H9 (cell line): ENCODE data around the gene CCDC91. TPM values are rescaled to one million over a fixed set of nuclear protein-coding genes. Genes with fewer than 3 reads are reported as not detected.

Experiments used
- DNase-seq: peaks from one replicate; pipeline ENCODE4 v3.0.0-alpha.2; 2017
- H2AFZ ChIP-seq: one replicate; pipeline ENCODE4 v1.6.1; 2013; ENCODE audit warnings: mild to moderate bottlenecking, low read length, control low read depth, moderate library complexity
- H2AK5ac ChIP-seq: 2 replicates; pipeline ENCODE4 v1.6.1; 2013; ENCODE audit warnings: low read length, control low read depth, mixed read lengths; ENCODE audit not compliant: insufficient read length
- H2BK120ac ChIP-seq: one replicate; pipeline ENCODE4 v1.6.1; 2013; ENCODE audit warnings: low read depth, mild to moderate bottlenecking, low read length, control low read depth, inconsistent platforms; ENCODE audit not compliant: poor library complexity, severe bottlenecking
- H2BK12ac ChIP-seq: 2 replicates; pipeline ENCODE4 v1.6.1; 2013; ENCODE audit warnings: low read length, control low read depth, mixed read lengths, low read depth; ENCODE audit not compliant: insufficient read length
- H2BK15ac ChIP-seq: 2 replicates; pipeline ENCODE4 v1.6.1; 2013; ENCODE audit warnings: low read depth, low read length, control low read depth
- H2BK20ac ChIP-seq: one replicate; pipeline ENCODE4 v1.6.1; 2013; ENCODE audit warnings: low read depth, mild to moderate bottlenecking, low read length, control low read depth, inconsistent platforms; ENCODE audit not compliant: poor library complexity, severe bottlenecking
- H2BK5ac ChIP-seq: 2 replicates; pipeline ENCODE4 v1.6.1; 2013; ENCODE audit warnings: low read length, control low read depth, mixed read lengths; ENCODE audit not compliant: insufficient read length
- H3K14ac ChIP-seq: 2 replicates; pipeline ENCODE4 v1.6.1; 2013; ENCODE audit warnings: low read length, control low read depth; ENCODE audit not compliant: insufficient read depth
- H3K18ac ChIP-seq: 2 replicates; pipeline ENCODE4 v1.6.1; 2013; ENCODE audit warnings: low read depth, mild to moderate bottlenecking, mixed read lengths, low read length, control low read depth; ENCODE audit not compliant: insufficient read length
- H3K23ac ChIP-seq: 2 replicates; pipeline ENCODE4 v1.6.1; 2013; ENCODE audit warnings: low read length, control low read depth, mixed read lengths, low read depth; ENCODE audit not compliant: insufficient read length
- H3K23me2 ChIP-seq: 2 replicates; pipeline ENCODE4 v1.6.1; 2013; ENCODE audit warnings: low read depth, mild to moderate bottlenecking, mixed read lengths, low read length, control low read depth; ENCODE audit not compliant: insufficient read length, poor library complexity, severe bottlenecking
- H3K27ac ChIP-seq: 2 replicates; pipeline ENCODE4 v1.5.1; 2013; ENCODE audit warnings: low read length, control low read depth, mixed read lengths, low read depth; ENCODE audit not compliant: insufficient read length
- H3K27me3 ChIP-seq: 2 replicates; pipeline ENCODE4 v1.6.1; 2013; ENCODE audit warnings: low read length, control low read depth, inconsistent platforms; ENCODE audit not compliant: insufficient read depth
- H3K4ac ChIP-seq: 2 replicates; pipeline ENCODE4 v1.6.1; 2013; ENCODE audit warnings: low read depth, mild to moderate bottlenecking, control low read depth, inconsistent platforms, low read length, moderate library complexity
- H3K4me1 ChIP-seq: 2 replicates; pipeline ENCODE4 v1.6.1; 2013; ENCODE audit warnings: low read length, control low read depth, inconsistent platforms; ENCODE audit not compliant: insufficient read depth
- H3K4me2 ChIP-seq: 2 replicates; pipeline ENCODE4 v1.6.1; 2013; ENCODE audit warnings: low read length, control low read depth, mixed read lengths; ENCODE audit not compliant: insufficient read length, insufficient read depth
- H3K56ac ChIP-seq: 2 replicates; pipeline ENCODE4 v1.6.1; 2013; ENCODE audit warnings: low read depth, mild to moderate bottlenecking, mixed read lengths, low read length, control low read depth; ENCODE audit not compliant: insufficient read length
- H3K79me1 ChIP-seq: 2 replicates; pipeline ENCODE4 v1.6.1; 2013; ENCODE audit warnings: low read depth, mild to moderate bottlenecking, moderate library complexity, low read length, control low read depth, inconsistent platforms; ENCODE audit not compliant: insufficient read depth, poor library complexity, severe bottlenecking
- H3K79me2 ChIP-seq: 2 replicates; pipeline ENCODE4 v1.6.1; 2013; ENCODE audit warnings: low read length, control low read depth, inconsistent platforms; ENCODE audit not compliant: insufficient read depth
- H3K9ac ChIP-seq: 2 replicates; pipeline ENCODE4 v1.6.1; 2013; ENCODE audit warnings: low read length, control low read depth, mixed read lengths; ENCODE audit not compliant: insufficient read length; ENCODE audit errors: extremely low read depth
- H3K9me3 ChIP-seq: one replicate; pipeline ENCODE4 v1.6.1; 2013; ENCODE audit warnings: low read depth, low read length, inconsistent platforms; ENCODE audit not compliant: control insufficient read depth
- H3T11ph ChIP-seq: one replicate; pipeline ENCODE4 v1.6.1; 2013; ENCODE audit warnings: mild to moderate bottlenecking, low read length, control low read depth, inconsistent platforms
- H4K20me1 ChIP-seq: one replicate; pipeline ENCODE4 v1.6.1; 2013; ENCODE audit not compliant: control insufficient read depth, insufficient read length, insufficient read depth
- H4K5ac ChIP-seq: 2 replicates; pipeline ENCODE4 v1.6.1; 2013; ENCODE audit warnings: low read depth, mild to moderate bottlenecking, mixed read lengths, low read length, control low read depth; ENCODE audit not compliant: insufficient read length
- H4K8ac ChIP-seq: replicated peaks from 2 replicates; pipeline ENCODE4 v1.6.1; 2013; ENCODE audit warnings: low read length, control low read depth, mixed read lengths, low read depth; ENCODE audit not compliant: insufficient read length
- H4K91ac ChIP-seq: 2 replicates; pipeline ENCODE4 v1.6.1; 2013; ENCODE audit warnings: low read depth, mild to moderate bottlenecking, moderate library complexity, mixed read lengths, low read length, control low read depth; ENCODE audit not compliant: insufficient read length
- H3K27ac Mint-ChIP-seq, 3 experiments: 2 replicates in 2 of 3; 3 replicates in 1 of 3; pipeline ENCODE4 v1.8.0; 2020 to 2021; ENCODE audit warnings: mixed read lengths in 3 of 3, mild to moderate bottlenecking in 1 of 3, moderate library complexity in 1 of 3
- H3K27me3 Mint-ChIP-seq: 2 replicates; pipeline ENCODE4 v1.8.0; 2021; ENCODE audit warnings: low read depth, mild to moderate bottlenecking, moderate library complexity, mixed read lengths
- H3K36me3 Mint-ChIP-seq, 3 experiments: 2 replicates in 2 of 3; 3 replicates in 1 of 3; pipeline ENCODE4 v1.8.0; 2020 to 2021; ENCODE audit warnings: low read depth in 3 of 3, mixed read lengths in 3 of 3; ENCODE audit not compliant: insufficient read depth in 1 of 3
- H3K4me1 Mint-ChIP-seq, 2 experiments: 2 replicates each; pipeline ENCODE4 v1.8.0; 2020; ENCODE audit warnings: mixed read lengths in 2 of 2
- H3K4me3 Mint-ChIP-seq, 2 experiments: 2 replicates in 1 of 2; 3 replicates in 1 of 2; pipeline ENCODE4 v1.8.0; 2020 to 2021; ENCODE audit warnings: mild to moderate bottlenecking in 2 of 2, mixed read lengths in 2 of 2, moderate library complexity in 1 of 2
- H3K9me3 Mint-ChIP-seq, 2 experiments: 2 replicates in 1 of 2; 3 replicates in 1 of 2; pipeline ENCODE4 v1.8.0; 2020; ENCODE audit warnings: mild to moderate bottlenecking in 2 of 2, mixed read lengths in 2 of 2, moderate library complexity in 1 of 2
- total RNA-seq: library from RNA; stranded (reverse); gene quantifications from 2 replicates; pipeline ENCODE4 v1.2.1, GENCODE V29; 2021
- TF ChIP-seq, protein P1 (sequence below): fragments of 200-600 bp; sonication (generic); conservative IDR thresholded peaks from 3 replicates; pipeline ENCODE4 v1.8.0; 2021; ENCODE audit warnings: antibody characterized with exemption, mild to moderate bottlenecking

Gene CCDC91
- total RNA-seq, 1 experiment from 2014 or later, result 22.7 TPM

DNA sequence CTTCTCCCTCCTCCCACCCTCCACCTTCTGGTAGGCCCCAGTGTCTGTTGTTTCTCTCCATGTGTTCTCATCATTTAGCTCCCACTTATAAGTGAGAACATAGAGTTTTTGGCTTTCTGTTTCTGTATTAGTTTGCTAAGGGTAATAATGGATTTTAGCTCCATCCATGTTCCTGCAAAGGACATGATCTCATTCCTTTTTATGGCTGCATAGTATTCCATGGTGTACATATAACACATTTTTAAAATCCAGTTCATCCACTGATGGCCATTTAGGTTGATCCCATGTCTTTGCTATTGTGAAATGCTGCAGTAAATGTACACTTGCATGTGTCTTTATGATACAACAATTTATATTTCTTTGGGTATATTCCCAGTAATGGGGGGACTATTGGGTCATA, 96.1 kb downstream of the CCDC91 start:
- H2BK15ac ChIP-seq, result no peak overlapping the region
- peaks cover 19 to 26% of the 10 kb centered on the region in 2 experiments for H3K9me3 Mint-ChIP-seq

More for the DNA sequence above, 96.1 kb downstream of the CCDC91 start:
- H3K23me2 ChIP-seq, result no peaks in the 10 kb centered on the region
- Mint-ChIP-seq H3K36me3 (peaks cover 18 to 34% (median 33%) of the 10 kb centered on the region in 3 experiments), H3K4me3 (no peak overlapping the region), H3K27me3 (no peaks in the 10 kb centered on the region), H3K4me1 (0 out of 4 replicates have a peak, but pooled peaks cover 0 to 2% of the 10 kb centered on the region in 2 experiments), H3K27ac (no peak overlapping the region)
- H2AK5ac ChIP-seq, result no peak overlapping the region
- no peaks in the 10 kb centered on the region for H3K4me1 ChIP-seq
- DNase-seq, result no peak
- no peak overlapping the region for H3K14ac ChIP-seq
- no peak overlapping the region for H2BK20ac ChIP-seq
- no peak overlapping the region for H3K23ac ChIP-seq
- no peak overlapping the region for H4K91ac ChIP-seq
- 0 out of 2 replicates have a peak, but pooled peaks cover 1% of the 10 kb centered on the region for H3K79me2 ChIP-seq
- TF ChIP-seq, protein P1, sequence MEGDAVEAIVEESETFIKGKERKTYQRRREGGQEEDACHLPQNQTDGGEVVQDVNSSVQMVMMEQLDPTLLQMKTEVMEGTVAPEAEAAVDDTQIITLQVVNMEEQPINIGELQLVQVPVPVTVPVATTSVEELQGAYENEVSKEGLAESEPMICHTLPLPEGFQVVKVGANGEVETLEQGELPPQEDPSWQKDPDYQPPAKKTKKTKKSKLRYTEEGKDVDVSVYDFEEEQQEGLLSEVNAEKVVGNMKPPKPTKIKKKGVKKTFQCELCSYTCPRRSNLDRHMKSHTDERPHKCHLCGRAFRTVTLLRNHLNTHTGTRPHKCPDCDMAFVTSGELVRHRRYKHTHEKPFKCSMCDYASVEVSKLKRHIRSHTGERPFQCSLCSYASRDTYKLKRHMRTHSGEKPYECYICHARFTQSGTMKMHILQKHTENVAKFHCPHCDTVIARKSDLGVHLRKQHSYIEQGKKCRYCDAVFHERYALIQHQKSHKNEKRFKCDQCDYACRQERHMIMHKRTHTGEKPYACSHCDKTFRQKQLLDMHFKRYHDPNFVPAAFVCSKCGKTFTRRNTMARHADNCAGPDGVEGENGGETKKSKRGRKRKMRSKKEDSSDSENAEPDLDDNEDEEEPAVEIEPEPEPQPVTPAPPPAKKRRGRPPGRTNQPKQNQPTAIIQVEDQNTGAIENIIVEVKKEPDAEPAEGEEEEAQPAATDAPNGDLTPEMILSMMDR, result no peak
- no peak overlapping the region for H2BK120ac ChIP-seq
- H3K9ac ChIP-seq, result no peak overlapping the region
- no peaks in the 10 kb centered on the region for H3K79me1 ChIP-seq
- no peaks in the 10 kb centered on the region for H3K27me3 ChIP-seq
- H4K8ac ChIP-seq, result no peak overlapping the region
- H2BK5ac ChIP-seq, result no peak overlapping the region
- no peak overlapping the region for H3T11ph ChIP-seq
- no peak overlapping the region for H3K56ac ChIP-seq
- no peak overlapping the region for H2AFZ ChIP-seq
- no peak overlapping the region for H4K5ac ChIP-seq
- H4K20me1 ChIP-seq, result no peaks in the 10 kb centered on the region
- no peak overlapping the region for H2BK12ac ChIP-seq
- no peak overlapping the region for H3K18ac ChIP-seq
- no peaks in the 10 kb centered on the region for H3K9me3 ChIP-seq
- no peak overlapping the region for H3K27ac ChIP-seq
- no peak overlapping the region for H3K4me2 ChIP-seq
- H3K4ac ChIP-seq, result no peak overlapping the region
